CD4-positive, alpha-beta T cell treated with Interleukin-4 for 4 hours (primary cell): ENCODE data around the gene LRCH3.
A peak's percentile ranks its signal among the peaks of the same experiment; 100 is the strongest.

Source experiments
- DNase-seq: peaks from one replicate; pipeline ENCODE4 v3.0.0-alpha.2; 2020

The LRCH3 gene

GRCh38 chr3:197794115-197794514, 3.1 kb downstream of the LRCH3 start:
- DNase-seq: no peak

GRCh38 chr3:197795200-197795599, 4.1 kb downstream of the LRCH3 start:
- DNase-seq: no peak

- no peak for DNase-seq
Observed at GRCh38 chr3:197796087-197796486, 5.0 kb downstream of the LRCH3 start.

- DNase-seq: no peak
Observed at GRCh38 chr3:197798863-197799262, 7.8 kb downstream of the LRCH3 start.

GRCh38 chr3:197800379-197800778, 9.3 kb downstream of the LRCH3 start:
- no peak for DNase-seq

GRCh38 chr3:197801891-197802778, 11.1 kb downstream of the LRCH3 start:
- DNase-seq: peak; percentile 44

- no peak for DNase-seq
Observed at GRCh38 chr3:197802779-197803459, 11.9 kb downstream of the LRCH3 start.

- DNase-seq: no peak
Observed at GRCh38 chr3:197804511-197804910, 13.5 kb downstream of the LRCH3 start.

- no peak for DNase-seq
Observed at GRCh38 chr3:197807969-197808587, 17.0 kb downstream of the LRCH3 start.

- DNase-seq: no peak
Observed at GRCh38 chr3:197809356-197810020, 18.4 kb downstream of the LRCH3 start.

GRCh38 chr3:197810901-197811300, 19.8 kb downstream of the LRCH3 start:
- no peak for DNase-seq

- DNase-seq: no peak
Observed at GRCh38 chr3:197811343-197811742, 20.3 kb downstream of the LRCH3 start.

- no peak for DNase-seq
Observed at GRCh38 chr3:197814372-197814771, 23.3 kb downstream of the LRCH3 start.

- DNase-seq: no peak
Observed at GRCh38 chr3:197820550-197821335, 29.7 kb downstream of the LRCH3 start.

- no peak for DNase-seq
Observed at GRCh38 chr3:197829397-197830045, 38.5 kb downstream of the LRCH3 start.

GRCh38 chr3:197830308-197830966, 39.4 kb downstream of the LRCH3 start:
- DNase-seq: no peak

- DNase-seq: no peak
Observed at GRCh38 chr3:197830967-197831313, 39.9 kb downstream of the LRCH3 start.

- DNase-seq: no peak
Observed at GRCh38 chr3:197833930-197834715, 43.1 kb downstream of the LRCH3 start.

GRCh38 chr3:197835509-197835908, 44.5 kb downstream of the LRCH3 start:
- no peak for DNase-seq

- no peak for DNase-seq
Observed at GRCh38 chr3:197836244-197836643, 45.2 kb downstream of the LRCH3 start.

GRCh38 chr3:197837282-197837681, 46.2 kb downstream of the LRCH3 start:
- no peak for DNase-seq
